ENCODE measurements around the gene CLASP1. TPM values are rescaled to one million over a fixed set of nuclear protein-coding genes. Genes with fewer than 3 reads are reported as not detected.
A peak's percentile ranks its signal among the peaks of the same experiment; 100 is the strongest.
"Not testable (repeated sequence)": the region's sequence is repeated elsewhere in the genome, so short reads cannot be mapped to it uniquely, and the experiment has no call there.

CLASP1 gene
- total RNA-seq, 1 experiment from 2014 or later = 46.1 TPM

DNA sequence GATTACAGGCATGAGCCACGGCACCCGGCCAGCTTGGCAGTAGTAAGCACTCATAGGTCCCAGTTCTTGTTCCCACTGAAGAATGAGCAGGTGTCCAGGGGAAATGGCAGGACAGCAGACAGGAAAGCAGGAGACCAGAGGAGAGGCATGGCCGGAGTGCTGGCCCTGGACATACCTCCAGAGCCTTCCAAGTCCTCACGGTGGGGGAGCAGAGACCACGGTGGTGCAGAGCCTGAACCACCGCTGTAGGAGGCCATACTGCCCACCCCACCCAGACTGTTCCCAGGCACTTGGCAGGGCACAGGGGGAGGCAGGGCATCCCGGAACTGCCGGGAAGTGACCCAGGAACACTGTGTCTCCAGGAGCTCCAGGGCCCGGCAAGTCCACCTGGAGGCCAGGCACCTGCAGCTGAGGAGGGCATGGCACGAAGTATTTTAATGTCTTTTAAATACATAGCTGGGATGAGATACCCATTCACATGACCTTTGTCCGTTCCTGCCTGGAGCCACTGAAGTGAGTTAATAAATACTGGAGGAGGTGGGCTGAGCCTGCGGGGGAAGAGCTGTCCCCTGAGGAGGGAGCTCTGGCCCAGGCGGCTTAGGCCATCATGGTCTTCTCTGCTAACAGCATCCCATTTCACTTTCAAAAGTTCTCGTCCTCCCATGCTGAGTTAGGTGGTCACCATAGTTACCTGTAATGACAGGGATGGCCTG is 314.5 kb downstream of the CLASP1 start:
- H3K27ac Mint-ChIP-seq (ENCODE audit: unreplicated experiment) = peak overlapping the region; percentile 83
- peak; percentile 62 to 74 for DNase-seq

DNA sequence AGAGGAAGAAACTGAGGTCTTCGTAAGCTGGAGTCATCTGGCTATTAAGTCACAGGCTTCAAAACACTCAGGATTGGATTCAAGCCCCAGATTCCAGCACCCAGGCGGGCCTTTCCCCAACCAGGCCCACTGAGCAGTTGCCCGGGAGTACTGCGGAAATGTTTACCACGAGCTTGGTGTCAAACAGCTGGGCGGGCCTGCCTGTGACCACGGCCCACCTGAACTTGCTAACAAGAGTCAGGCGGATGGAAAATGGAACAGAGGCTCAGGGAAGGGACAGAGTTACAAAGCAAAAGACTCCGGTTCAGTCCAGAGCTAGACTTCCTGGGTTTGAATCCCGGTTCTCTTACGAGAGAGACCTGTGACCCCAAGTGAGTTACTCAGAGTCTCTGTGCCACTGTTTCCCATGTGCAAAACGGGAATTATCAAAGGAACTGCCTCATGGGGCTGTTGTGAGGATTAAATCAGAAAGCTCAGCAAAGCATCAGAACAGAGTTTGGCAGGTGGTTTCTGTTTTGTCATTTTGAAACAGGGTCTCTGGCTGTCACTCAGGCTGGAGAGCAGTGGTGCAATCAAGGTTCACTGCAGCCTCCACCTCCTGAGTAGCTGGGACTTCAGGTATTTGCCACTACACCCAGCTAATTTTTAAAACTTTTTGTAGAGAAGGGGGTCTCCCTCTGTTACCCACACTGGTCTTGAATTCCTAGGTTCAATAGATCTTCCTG is 315.3 kb downstream of the CLASP1 start:
- Histone ChIP-seq H3K4me3 (ENCODE audit: low read depth, low read length) (no peak overlapping the region), H3K9me3 (no peaks in the 10 kb centered on the region), H3K36me3 (ENCODE audit: control insufficient read depth, insufficient read depth, low read length) (no peaks in the 10 kb centered on the region), H3K27me3 (replicated peaks; ENCODE audit: control insufficient read depth, insufficient read depth, low read length) (no peaks in the 10 kb centered on the region), H3K4me1 (peaks cover 23% of the 10 kb centered on the region)
- H3K27ac Mint-ChIP-seq (ENCODE audit: unreplicated experiment) = peak overlapping the region; percentile 83
- peaks cover 14% of the 10 kb centered on the region for H3K4me1 Mint-ChIP-seq (ENCODE audit: low read depth, unreplicated experiment)
- no peaks in the 10 kb centered on the region for H3K9me3 Mint-ChIP-seq (ENCODE audit: unreplicated experiment)
- TF ChIP-seq, protein P1, sequence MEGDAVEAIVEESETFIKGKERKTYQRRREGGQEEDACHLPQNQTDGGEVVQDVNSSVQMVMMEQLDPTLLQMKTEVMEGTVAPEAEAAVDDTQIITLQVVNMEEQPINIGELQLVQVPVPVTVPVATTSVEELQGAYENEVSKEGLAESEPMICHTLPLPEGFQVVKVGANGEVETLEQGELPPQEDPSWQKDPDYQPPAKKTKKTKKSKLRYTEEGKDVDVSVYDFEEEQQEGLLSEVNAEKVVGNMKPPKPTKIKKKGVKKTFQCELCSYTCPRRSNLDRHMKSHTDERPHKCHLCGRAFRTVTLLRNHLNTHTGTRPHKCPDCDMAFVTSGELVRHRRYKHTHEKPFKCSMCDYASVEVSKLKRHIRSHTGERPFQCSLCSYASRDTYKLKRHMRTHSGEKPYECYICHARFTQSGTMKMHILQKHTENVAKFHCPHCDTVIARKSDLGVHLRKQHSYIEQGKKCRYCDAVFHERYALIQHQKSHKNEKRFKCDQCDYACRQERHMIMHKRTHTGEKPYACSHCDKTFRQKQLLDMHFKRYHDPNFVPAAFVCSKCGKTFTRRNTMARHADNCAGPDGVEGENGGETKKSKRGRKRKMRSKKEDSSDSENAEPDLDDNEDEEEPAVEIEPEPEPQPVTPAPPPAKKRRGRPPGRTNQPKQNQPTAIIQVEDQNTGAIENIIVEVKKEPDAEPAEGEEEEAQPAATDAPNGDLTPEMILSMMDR (IDR thresholded peaks at IDR 0.05; ENCODE audit: insufficient read depth in 1 of 2, low read depth in 1 of 2, low read length in 1 of 2, severe bottlenecking in 1 of 2, unreplicated experiment in 1 of 2) = no peak
- peaks cover 12% of the 10 kb centered on the region for H3K36me3 Mint-ChIP-seq (ENCODE audit: insufficient read depth, unreplicated experiment)
- H3K4me3 Mint-ChIP-seq (ENCODE audit: unreplicated experiment) = no peak overlapping the region
- ChIA-PET CTCF (interaction anchor here (1.1 to 2.0 kb wide), 4 partner anchors 14 to 249 kb away, joined by 3 to 36 read pairs (median 12); no protein-coding TSS in a partner anchor), POLR2A (interaction anchor here (1.4 kb wide), 1 partner anchor 259 kb away, joined by 7 read pairs; no protein-coding TSS in a partner anchor)
- BruUV-seq (replicated peaks) = no TSS peak
- H3K27me3 Mint-ChIP-seq (ENCODE audit: insufficient read depth, unreplicated experiment) = no peaks in the 10 kb centered on the region
- intact Hi-C loops (cut with micrococcal nuclease; ENCODE audit: unreplicated experiment) = loop anchor here (2.0 kb wide), 1 partner anchor 123 kb away; no protein-coding TSS in a partner anchor
- no peak for DNase-seq

More for the DNA sequence above, 314.5 kb downstream of the CLASP1 start:
- Histone ChIP-seq H3K4me3 (ENCODE audit: low read depth, low read length) (no peak overlapping the region), H3K27me3 (replicated peaks; ENCODE audit: control insufficient read depth, insufficient read depth, low read length) (no peaks in the 10 kb centered on the region), H3K9me3 (no peaks in the 10 kb centered on the region), H3K4me1 (peaks cover 23% of the 10 kb centered on the region), H3K36me3 (ENCODE audit: control insufficient read depth, insufficient read depth, low read length) (no peaks in the 10 kb centered on the region)
- Mint-ChIP-seq H3K27me3 (ENCODE audit: insufficient read depth, unreplicated experiment) (no peaks in the 10 kb centered on the region), H3K36me3 (ENCODE audit: insufficient read depth, unreplicated experiment) (peaks cover 13% of the 10 kb centered on the region), H3K4me3 (ENCODE audit: unreplicated experiment) (no peak overlapping the region), H3K9me3 (ENCODE audit: unreplicated experiment) (no peaks in the 10 kb centered on the region), H3K4me1 (ENCODE audit: low read depth, unreplicated experiment) (peaks cover 14% of the 10 kb centered on the region)
- intact Hi-C loops (cut with micrococcal nuclease; ENCODE audit: unreplicated experiment) = loop anchor here (1.0 to 2.0 kb wide), 2 partner anchors 22 to 124 kb away; no protein-coding TSS in a partner anchor
- ChIA-PET POLR2A (interaction anchor here (0.5 to 1.4 kb wide), 3 partner anchors 260 to 391 kb away, joined by 3 to 7 read pairs (median 3); no protein-coding TSS in a partner anchor), CTCF (interaction anchor here (0.7 to 2.0 kb wide), 6 partner anchors 15 to 249 kb away, joined by 3 to 36 read pairs (median 4); no protein-coding TSS in a partner anchor)
- TF ChIP-seq, protein P1 (IDR thresholded peaks at IDR 0.05; ENCODE audit: insufficient read depth in 1 of 2, low read depth in 1 of 2, low read length in 1 of 2, severe bottlenecking in 1 of 2, unreplicated experiment in 1 of 2) = no peak
- no TSS peak for BruUV-seq (replicated peaks)

DNA sequence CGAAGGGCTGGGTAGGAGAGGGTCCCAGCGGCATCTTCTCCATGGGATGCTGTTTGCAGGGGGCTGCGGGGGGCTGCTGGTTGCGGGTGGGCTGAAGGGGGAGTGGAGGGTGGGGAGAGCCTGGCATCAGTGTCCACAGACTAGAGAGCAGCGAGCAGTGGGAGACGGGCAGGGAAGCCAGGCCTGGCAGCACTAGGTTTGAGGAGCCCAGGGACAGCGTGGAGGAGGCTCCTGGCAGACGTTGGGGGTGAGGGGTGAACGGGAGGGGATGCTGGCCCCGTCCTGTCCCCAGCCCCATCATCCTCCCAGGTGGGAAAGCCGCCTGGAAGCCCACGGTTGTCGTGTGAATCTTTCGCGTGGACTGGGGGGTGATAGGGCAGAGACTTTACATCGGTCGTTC is 316.0 kb downstream of the CLASP1 start:
- no peaks in the 10 kb centered on the region for H3K27me3 ChIP-seq (replicated peaks; ENCODE audit: control insufficient read depth, insufficient read depth, low read length)
- Mint-ChIP-seq H3K27me3 (ENCODE audit: insufficient read depth, unreplicated experiment) (no peaks in the 10 kb centered on the region), H3K27ac (ENCODE audit: unreplicated experiment) (peak overlapping the region; percentile 83), H3K4me3 (ENCODE audit: unreplicated experiment) (no peak overlapping the region), H3K4me1 (ENCODE audit: low read depth, unreplicated experiment) (peaks cover 14% of the 10 kb centered on the region), H3K36me3 (ENCODE audit: insufficient read depth, unreplicated experiment) (peaks cover 12% of the 10 kb centered on the region), H3K9me3 (ENCODE audit: unreplicated experiment) (no peaks in the 10 kb centered on the region)
- no peak for DNase-seq
- H3K4me3 ChIP-seq (ENCODE audit: low read depth, low read length) = no peak overlapping the region
- no TSS peak for BruUV-seq (replicated peaks)
- no peaks in the 10 kb centered on the region for H3K9me3 ChIP-seq
- intact Hi-C loops (cut with micrococcal nuclease; ENCODE audit: unreplicated experiment) = no loop called here
- TF ChIP-seq, protein P1 (IDR thresholded peaks at IDR 0.05; ENCODE audit: insufficient read depth in 1 of 2, low read depth in 1 of 2, low read length in 1 of 2, severe bottlenecking in 1 of 2, unreplicated experiment in 1 of 2) = no peak
- ChIA-PET POLR2A (no interaction called here), CTCF (no interaction called here)
- peaks cover 23% of the 10 kb centered on the region for H3K4me1 ChIP-seq
- H3K36me3 ChIP-seq (ENCODE audit: control insufficient read depth, insufficient read depth, low read length) = no peaks in the 10 kb centered on the region

DNA sequence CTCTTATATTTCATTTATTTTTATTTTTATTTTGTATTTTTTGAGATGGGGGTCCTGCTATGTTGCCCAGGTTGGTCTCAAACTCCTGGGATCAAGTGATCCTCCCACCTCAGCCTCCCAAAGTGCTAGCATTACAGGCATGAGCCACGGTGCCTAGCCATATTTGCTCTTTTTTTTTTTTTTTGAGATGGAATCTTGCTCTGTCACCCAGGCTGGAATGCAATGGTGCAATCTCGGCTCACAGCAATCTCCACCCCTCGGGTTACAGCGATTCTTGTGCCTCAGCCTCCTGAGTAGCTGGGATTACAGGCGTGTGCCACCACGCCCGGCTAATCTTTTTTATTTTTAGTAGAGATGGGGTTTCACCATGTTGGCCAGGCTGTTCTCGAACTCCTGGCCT is 317.9 kb downstream of the CLASP1 start:
- H3K4me1 Mint-ChIP-seq (ENCODE audit: low read depth, unreplicated experiment) = peaks cover 14% of the 10 kb centered on the region
- peaks cover 23% of the 10 kb centered on the region for H3K4me1 ChIP-seq
- H3K27me3 Mint-ChIP-seq (ENCODE audit: insufficient read depth, unreplicated experiment); H3K9me3 ChIP-seq; H3K27me3 ChIP-seq (replicated peaks; ENCODE audit: control insufficient read depth, insufficient read depth, low read length); H3K4me3 ChIP-seq (ENCODE audit: low read depth, low read length); H3K36me3 ChIP-seq (ENCODE audit: control insufficient read depth, insufficient read depth, low read length); H3K4me3 Mint-ChIP-seq (ENCODE audit: unreplicated experiment); BruUV-seq (replicated peaks); H3K27ac Mint-ChIP-seq (ENCODE audit: unreplicated experiment); intact Hi-C loops (cut with micrococcal nuclease; ENCODE audit: unreplicated experiment); CTCF ChIA-PET; H3K9me3 Mint-ChIP-seq (ENCODE audit: unreplicated experiment); POLR2A ChIA-PET: not testable (repeated sequence)
- peaks cover 11% of the 10 kb centered on the region for H3K36me3 Mint-ChIP-seq (ENCODE audit: insufficient read depth, unreplicated experiment)
- DNase-seq = peak in 1 of 2 experiments; percentile 50
